K562 (cell line): ENCODE results near the gene BSCL2. TPM values are rescaled to one million over a fixed set of nuclear protein-coding genes. Genes with fewer than 3 reads are reported as not detected.

Experiments used
- CEBPB ChIP-seq: fragments of 450-650 bp; IDR thresholded peaks from 2 replicates; pipeline ENCODE4 v1.6.1; 2016; ENCODE audit warnings: missing genetic modification characterization, missing compliant biosample characterization
- ELF4 ChIP-seq: fragments of 450-650 bp; formaldehyde crosslinking; IDR thresholded peaks from 2 replicates; pipeline ENCODE4 v1.4.0; 2022; ENCODE audit warnings: missing genetic modification characterization
- FOXJ2 ChIP-seq: fragments of 200-800 bp; sonication (Bioruptor generic); IDR thresholded peaks from 2 replicates; pipeline ENCODE4 v1.6.1; 2016; ENCODE audit warnings: missing genetic modification characterization, missing compliant biosample characterization
- FOXM1 ChIP-seq, 2 experiments: fragments of 450-650 bp in 1 of 2; sonication (generic) in 1 of 2; formaldehyde crosslinking in 1 of 2; IDR thresholded peaks; 2 replicates each; pipeline versions ENCODE4 v1.6.1 to v1.9.0; 2017 to 2022; ENCODE audit warnings: low read depth in 2 of 2, mild to moderate bottlenecking in 2 of 2, missing genetic modification reagents in 1 of 2, moderate library complexity in 1 of 2
- KLF10 ChIP-seq: fragments of 250-450 bp; sonication (Bioruptor Pico); IDR thresholded peaks from 2 replicates; pipeline ENCODE4 v1.6.1; 2021; ENCODE audit warnings: matching md5 sums
- NELFE ChIP-seq: IDR thresholded peaks from 2 replicates; pipeline ENCODE4 v1.6.1; 2011; ENCODE audit warnings: mild to moderate bottlenecking; ENCODE audit not compliant: insufficient read depth, insufficient read length
- NONO ChIP-seq, 2 experiments: fragments of 200-400 bp in 1 of 2; fragments of 450-650 bp in 1 of 2; formaldehyde crosslinking in 1 of 2; IDR thresholded peaks; 2 replicates each; pipeline ENCODE4 v1.6.1; 2017; ENCODE audit warnings: low read depth in 2 of 2, mild to moderate bottlenecking in 2 of 2, moderate library complexity in 2 of 2, low read length in 1 of 2
- NR2F6 ChIP-seq: fragments of 450-650 bp; formaldehyde crosslinking; IDR thresholded peaks from 2 replicates; pipeline ENCODE4 v1.4.0; 2020; ENCODE audit warnings: mild to moderate bottlenecking
- NRF1 ChIP-seq, 2 experiments: fragments of 450-650 bp; IDR thresholded peaks in 1 of 2; conservative IDR thresholded peaks in 1 of 2; 2 replicates each; pipeline ENCODE4 v1.6.1; 2014; ENCODE audit warnings: mild to moderate bottlenecking in 2 of 2
- SMAD4 ChIP-seq: fragments of 250-450 bp; sonication (Bioruptor Pico); conservative IDR thresholded peaks from 2 replicates; pipeline ENCODE4 v1.8.0; 2021; ENCODE audit warnings: inconsistent platforms, mild to moderate bottlenecking, moderate library complexity
- ZBTB1 ChIP-seq: sonication (generic); formaldehyde crosslinking; IDR thresholded peaks from 2 replicates; pipeline ENCODE4 v1.8.1; 2023; ENCODE audit warnings: missing genetic modification reagents, low read depth, mild to moderate bottlenecking, borderline replicate concordance
- ZFX ChIP-seq: sonication (generic); formaldehyde crosslinking; IDR thresholded peaks from 2 replicates; pipeline ENCODE4 v1.8.0; 2022; ENCODE audit warnings: mild to moderate bottlenecking, missing genetic modification reagents, moderate library complexity
- ZNF124 ChIP-seq: sonication (generic); formaldehyde crosslinking; IDR thresholded peaks from 2 replicates; pipeline ENCODE4 v1.8.1; 2022; ENCODE audit warnings: missing genetic modification reagents
- ZNF24 ChIP-seq: fragments of 450-650 bp; IDR thresholded peaks from 2 replicates; pipeline ENCODE4 v1.6.1; 2016
- ZNF263 ChIP-seq: sonication (generic); formaldehyde crosslinking; IDR thresholded peaks from 2 replicates; pipeline ENCODE4 v1.8.0; 2022; ENCODE audit warnings: mild to moderate bottlenecking, missing genetic modification reagents, borderline replicate concordance
- ZNF3 ChIP-seq: fragments of 250-450 bp; sonication (Bioruptor Pico); IDR thresholded peaks from 2 replicates; pipeline ENCODE4 v1.5.0; 2021; ENCODE audit warnings: mild to moderate bottlenecking, moderate library complexity
- ZNF507 ChIP-seq: conservative IDR thresholded peaks from 2 replicates; pipeline ENCODE4 v1.6.1; 2017; ENCODE audit warnings: missing genetic modification characterization, missing compliant biosample characterization
- polyA plus RNA-seq, 8 experiments: library from polyadenylated mRNA; depleted of rRNA in 4 of 8; stranded (reverse) in 5 of 8; unstranded in 3 of 8; fragments of >200 nt; fragmentation: Nextera tagmentation in 2 of 8; fragmentation: Illumina TruSeq in 1 of 8; extraction: Ambion mirVana in 2 of 8; extraction: Trizol in 1 of 8; gene quantifications; 2 replicates each; pipeline versions ENCODE4 v1.2.1 to v1.2.3, GENCODE V29; 2011 to 2014; ENCODE audit warnings: inconsistent platforms in 1 of 8, missing spikeins in 1 of 8
- total RNA-seq, 7 experiments: library from RNA; depleted of rRNA in 6 of 7; stranded (reverse); fragments of >200 nt in 6 of 7; fragmentation: Illumina TruSeq in 2 of 7; extraction: Trizol in 2 of 7; gene quantifications; 2 replicates each; pipeline versions ENCODE4 v1.2.1 to v1.2.3, GENCODE V29; 2011 to 2021; ENCODE audit warnings: low replicate concordance in 1 of 7
- TF ChIP-seq, protein P1 (sequence below): fragments of 450-650 bp; IDR thresholded peaks from 2 replicates; pipeline ENCODE4 v1.7.0; 2016; ENCODE audit warnings: borderline replicate concordance
- TF ChIP-seq, protein P2 (sequence below): fragments of 450-650 bp; formaldehyde crosslinking; IDR thresholded peaks from 2 replicates; pipeline ENCODE4 v1.4.0; 2022; ENCODE audit warnings: missing genetic modification characterization
- TF ChIP-seq, protein P3 (sequence below), 2 experiments: IDR thresholded peaks; 2 replicates each; pipeline ENCODE4 v1.6.1; 2012; ENCODE audit warnings: improper control_type of control experiment in 2 of 2, low read depth in 2 of 2, low read length in 2 of 2, borderline replicate concordance in 1 of 2
- TF ChIP-seq, protein P4 (sequence below): fragments of 250-450 bp; sonication (Bioruptor Pico); IDR thresholded peaks from 2 replicates; pipeline ENCODE4 v1.4.0; 2020; ENCODE audit warnings: borderline replicate concordance
- TF ChIP-seq, protein P5 (sequence below): sonication (generic); formaldehyde crosslinking; IDR thresholded peaks from 2 replicates; pipeline ENCODE4 v1.8.0; 2022; ENCODE audit warnings: missing genetic modification reagents, mild to moderate bottlenecking, moderate library complexity, borderline replicate concordance

The BSCL2 gene
- total and polyA plus RNA-seq, 9 of the 15 experiments (the other 6 are each of a cell fraction or from before 2014, with no cell fraction given): 18.9 to 51.7 (median 35.2) TPM

DNA sequence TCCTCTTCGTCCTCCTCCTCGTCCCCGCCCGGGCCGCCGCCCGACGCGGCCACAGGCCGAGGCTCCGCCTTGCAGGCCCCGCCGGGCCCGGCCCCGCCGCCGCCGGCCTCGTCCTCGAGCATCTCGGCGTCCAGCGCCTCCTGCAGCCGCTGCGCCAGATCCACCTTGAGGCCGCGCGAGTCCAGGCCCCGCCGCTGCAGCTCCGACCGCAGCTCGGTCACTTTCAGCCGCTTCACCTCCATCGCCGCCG is 19.6 kb upstream of the BSCL2 start (continued):
- TF ChIP-seq, protein P1, sequence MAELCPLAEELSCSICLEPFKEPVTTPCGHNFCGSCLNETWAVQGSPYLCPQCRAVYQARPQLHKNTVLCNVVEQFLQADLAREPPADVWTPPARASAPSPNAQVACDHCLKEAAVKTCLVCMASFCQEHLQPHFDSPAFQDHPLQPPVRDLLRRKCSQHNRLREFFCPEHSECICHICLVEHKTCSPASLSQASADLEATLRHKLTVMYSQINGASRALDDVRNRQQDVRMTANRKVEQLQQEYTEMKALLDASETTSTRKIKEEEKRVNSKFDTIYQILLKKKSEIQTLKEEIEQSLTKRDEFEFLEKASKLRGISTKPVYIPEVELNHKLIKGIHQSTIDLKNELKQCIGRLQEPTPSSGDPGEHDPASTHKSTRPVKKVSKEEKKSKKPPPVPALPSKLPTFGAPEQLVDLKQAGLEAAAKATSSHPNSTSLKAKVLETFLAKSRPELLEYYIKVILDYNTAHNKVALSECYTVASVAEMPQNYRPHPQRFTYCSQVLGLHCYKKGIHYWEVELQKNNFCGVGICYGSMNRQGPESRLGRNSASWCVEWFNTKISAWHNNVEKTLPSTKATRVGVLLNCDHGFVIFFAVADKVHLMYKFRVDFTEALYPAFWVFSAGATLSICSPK: no peak
- TF ChIP-seq NONO (IDR thresholded peaks at IDR 0.05; ENCODE audit: low read depth in 2 of 2, low read length in 1 of 2): peak in 1 of 2 experiments; percentile 60; a peak in 1 of 4 replicates
- peak; percentile 83; the same call in 1 of the 2 replicates for TF ChIP-seq ZBTB1 (CRISPR knock-in tag)
- TF ChIP-seq, protein P2, sequence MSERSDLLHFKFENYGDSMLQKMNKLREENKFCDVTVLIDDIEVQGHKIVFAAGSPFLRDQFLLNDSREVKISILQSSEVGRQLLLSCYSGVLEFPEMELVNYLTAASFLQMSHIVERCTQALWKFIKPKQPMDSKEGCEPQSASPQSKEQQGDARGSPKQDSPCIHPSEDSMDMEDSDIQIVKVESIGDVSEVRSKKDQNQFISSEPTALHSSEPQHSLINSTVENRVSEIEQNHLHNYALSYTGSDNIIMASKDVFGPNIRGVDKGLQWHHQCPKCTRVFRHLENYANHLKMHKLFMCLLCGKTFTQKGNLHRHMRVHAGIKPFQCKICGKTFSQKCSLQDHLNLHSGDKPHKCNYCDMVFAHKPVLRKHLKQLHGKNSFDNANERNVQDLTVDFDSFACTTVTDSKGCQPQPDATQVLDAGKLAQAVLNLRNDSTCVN (CRISPR knock-in tag): no peak
- TF ChIP-seq ZNF3 (CRISPR knock-in tag): no peak
- no peak for TF ChIP-seq ZNF507 (tag)
- TF ChIP-seq, protein P3, sequence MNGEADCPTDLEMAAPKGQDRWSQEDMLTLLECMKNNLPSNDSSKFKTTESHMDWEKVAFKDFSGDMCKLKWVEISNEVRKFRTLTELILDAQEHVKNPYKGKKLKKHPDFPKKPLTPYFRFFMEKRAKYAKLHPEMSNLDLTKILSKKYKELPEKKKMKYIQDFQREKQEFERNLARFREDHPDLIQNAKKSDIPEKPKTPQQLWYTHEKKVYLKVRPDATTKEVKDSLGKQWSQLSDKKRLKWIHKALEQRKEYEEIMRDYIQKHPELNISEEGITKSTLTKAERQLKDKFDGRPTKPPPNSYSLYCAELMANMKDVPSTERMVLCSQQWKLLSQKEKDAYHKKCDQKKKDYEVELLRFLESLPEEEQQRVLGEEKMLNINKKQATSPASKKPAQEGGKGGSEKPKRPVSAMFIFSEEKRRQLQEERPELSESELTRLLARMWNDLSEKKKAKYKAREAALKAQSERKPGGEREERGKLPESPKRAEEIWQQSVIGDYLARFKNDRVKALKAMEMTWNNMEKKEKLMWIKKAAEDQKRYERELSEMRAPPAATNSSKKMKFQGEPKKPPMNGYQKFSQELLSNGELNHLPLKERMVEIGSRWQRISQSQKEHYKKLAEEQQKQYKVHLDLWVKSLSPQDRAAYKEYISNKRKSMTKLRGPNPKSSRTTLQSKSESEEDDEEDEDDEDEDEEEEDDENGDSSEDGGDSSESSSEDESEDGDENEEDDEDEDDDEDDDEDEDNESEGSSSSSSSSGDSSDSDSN (IDR thresholded peaks at IDR 0.05; ENCODE audit: borderline replicate concordance in 1 of 2, low read depth in 2 of 2, low read length in 2 of 2): peak; percentile 48 to 83; a peak in 3 of 4 replicates
- TF ChIP-seq NRF1 (conservative IDR thresholded peaks at IDR 0.05 in 1 of 2, IDR thresholded peaks at IDR 0.05 in 1 of 2): no peak
- no peak for TF ChIP-seq NR2F6
- TF ChIP-seq, protein P4, sequence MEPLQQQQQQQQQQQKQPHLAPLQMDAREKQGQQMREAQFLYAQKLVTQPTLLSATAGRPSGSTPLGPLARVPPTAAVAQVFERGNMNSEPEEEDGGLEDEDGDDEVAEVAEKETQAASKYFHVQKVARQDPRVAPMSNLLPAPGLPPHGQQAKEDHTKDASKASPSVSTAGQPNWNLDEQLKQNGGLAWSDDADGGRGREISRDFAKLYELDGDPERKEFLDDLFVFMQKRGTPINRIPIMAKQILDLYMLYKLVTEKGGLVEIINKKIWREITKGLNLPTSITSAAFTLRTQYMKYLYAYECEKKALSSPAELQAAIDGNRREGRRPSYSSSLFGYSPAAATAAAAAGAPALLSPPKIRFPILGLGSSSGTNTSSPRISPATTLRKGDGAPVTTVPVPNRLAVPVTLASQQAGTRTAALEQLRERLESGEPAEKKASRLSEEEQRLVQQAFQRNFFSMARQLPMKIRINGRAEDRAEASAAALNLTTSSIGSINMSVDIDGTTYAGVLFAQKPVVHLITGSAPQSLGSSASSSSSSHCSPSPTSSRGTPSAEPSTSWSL (CRISPR knock-in tag): no peak
- no peak for TF ChIP-seq ZFX (CRISPR knock-in tag)
- TF ChIP-seq ZNF263 (CRISPR knock-in tag): peak; percentile 11; the same call in 1 of the 2 replicates
- no peak for TF ChIP-seq ELF4 (CRISPR knock-in tag)
- TF ChIP-seq ZNF24: no peak
- TF ChIP-seq, protein P5, sequence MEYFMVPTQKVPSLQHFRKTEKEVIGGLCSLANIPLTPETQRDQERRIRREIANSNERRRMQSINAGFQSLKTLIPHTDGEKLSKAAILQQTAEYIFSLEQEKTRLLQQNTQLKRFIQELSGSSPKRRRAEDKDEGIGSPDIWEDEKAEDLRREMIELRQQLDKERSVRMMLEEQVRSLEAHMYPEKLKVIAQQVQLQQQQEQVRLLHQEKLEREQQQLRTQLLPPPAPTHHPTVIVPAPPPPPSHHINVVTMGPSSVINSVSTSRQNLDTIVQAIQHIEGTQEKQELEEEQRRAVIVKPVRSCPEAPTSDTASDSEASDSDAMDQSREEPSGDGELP (CRISPR knock-in tag): no peak
- no peak for TF ChIP-seq FOXM1 (IDR thresholded peaks at IDR 0.05; ENCODE audit: low read depth)
- no peak for TF ChIP-seq FOXM1 (CRISPR knock-in tag; IDR thresholded peaks at IDR 0.05; ENCODE audit: low read depth)
- TF ChIP-seq NELFE: no peak
- no peak for TF ChIP-seq FOXJ2
- no peak for TF ChIP-seq KLF10 (CRISPR knock-in tag)
- TF ChIP-seq ZNF124 (CRISPR knock-in tag): no peak
- no peak for TF ChIP-seq CEBPB (tag)
- TF ChIP-seq SMAD4: peak; percentile 79; the same call in 1 of the 2 replicates
